Neural cell (in vitro differentiated cells): ENCODE results near the gene PEX7.

Experiments
- EP300 ChIP-seq: fragments of 450-650 bp; conservative IDR thresholded peaks from 2 replicates; pipeline ENCODE4 v1.6.1; 2014; ENCODE audit warnings: antibody characterized with exemption, mild to moderate bottlenecking, moderate library complexity; ENCODE audit not compliant: poor library complexity, severe bottlenecking
- MXI1 ChIP-seq: fragments of 450-650 bp; conservative IDR thresholded peaks from 2 replicates; pipeline ENCODE4 v1.6.1; 2014; ENCODE audit warnings: antibody characterized with exemption, mild to moderate bottlenecking; ENCODE audit not compliant: poor library complexity, severe bottlenecking
- SMC3 ChIP-seq: fragments of 450-650 bp; conservative IDR thresholded peaks from 2 replicates; pipeline ENCODE4 v1.6.1; 2014; ENCODE audit warnings: antibody characterized with exemption, mild to moderate bottlenecking, moderate library complexity; ENCODE audit not compliant: poor library complexity
- TF ChIP-seq, protein P1 (sequence below): fragments of 450-650 bp; IDR thresholded peaks from 2 replicates; pipeline ENCODE4 v1.5.1; 2014; ENCODE audit warnings: antibody characterized with exemption, mild to moderate bottlenecking, moderate library complexity; ENCODE audit not compliant: poor library complexity, severe bottlenecking

DNA sequence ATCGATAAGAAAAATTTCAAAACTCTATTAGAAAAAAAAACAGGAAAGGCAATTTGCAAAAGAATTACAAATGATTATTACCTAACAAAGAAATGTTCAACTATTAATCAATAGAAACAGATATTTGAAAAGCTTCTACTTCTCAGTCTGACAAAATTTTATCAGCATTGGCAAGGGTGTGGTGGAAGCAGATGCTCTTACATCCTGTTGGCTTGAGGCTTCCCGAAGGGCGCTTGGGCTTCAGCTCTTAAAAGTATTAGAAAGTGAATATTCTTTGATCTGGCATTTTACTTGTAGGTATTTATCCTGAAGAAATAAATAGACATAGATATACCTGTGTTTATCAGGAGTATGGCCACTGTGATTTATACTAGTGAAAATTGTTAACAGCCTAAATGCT, 138.4 kb downstream of the PEX7 start:
- TF ChIP-seq MXI1 = no peak
- TF ChIP-seq EP300 = no peak
- TF ChIP-seq, protein P1, sequence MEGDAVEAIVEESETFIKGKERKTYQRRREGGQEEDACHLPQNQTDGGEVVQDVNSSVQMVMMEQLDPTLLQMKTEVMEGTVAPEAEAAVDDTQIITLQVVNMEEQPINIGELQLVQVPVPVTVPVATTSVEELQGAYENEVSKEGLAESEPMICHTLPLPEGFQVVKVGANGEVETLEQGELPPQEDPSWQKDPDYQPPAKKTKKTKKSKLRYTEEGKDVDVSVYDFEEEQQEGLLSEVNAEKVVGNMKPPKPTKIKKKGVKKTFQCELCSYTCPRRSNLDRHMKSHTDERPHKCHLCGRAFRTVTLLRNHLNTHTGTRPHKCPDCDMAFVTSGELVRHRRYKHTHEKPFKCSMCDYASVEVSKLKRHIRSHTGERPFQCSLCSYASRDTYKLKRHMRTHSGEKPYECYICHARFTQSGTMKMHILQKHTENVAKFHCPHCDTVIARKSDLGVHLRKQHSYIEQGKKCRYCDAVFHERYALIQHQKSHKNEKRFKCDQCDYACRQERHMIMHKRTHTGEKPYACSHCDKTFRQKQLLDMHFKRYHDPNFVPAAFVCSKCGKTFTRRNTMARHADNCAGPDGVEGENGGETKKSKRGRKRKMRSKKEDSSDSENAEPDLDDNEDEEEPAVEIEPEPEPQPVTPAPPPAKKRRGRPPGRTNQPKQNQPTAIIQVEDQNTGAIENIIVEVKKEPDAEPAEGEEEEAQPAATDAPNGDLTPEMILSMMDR = no peak
- TF ChIP-seq SMC3 = no peak
